Esophagus muscularis mucosa (tissue), 4 donors: ENCODE results near the gene LHFPL6. TPM values are rescaled to one million over a fixed set of nuclear protein-coding genes. Genes with fewer than 3 reads are reported as not detected.

Experiments used
- DNase-seq: peaks from one replicate; pipeline ENCODE4 v3.0.0-alpha.2; 2017; ENCODE audit errors: extremely low spot score
- H3K27ac ChIP-seq, 4 donors: fragments of 200-600 bp; sonication (generic); replicated peaks in 1 of 4; 1 replicate in 3 of 4; 2 replicates in 1 of 4; pipeline ENCODE4 v1.5.1; 2016 to 2019; ENCODE audit warnings: mild to moderate bottlenecking in 1 of 4
- H3K27me3 ChIP-seq, 4 donors: fragments of 200-600 bp; sonication (generic); one replicate each; pipeline versions ENCODE4 v1.5.1 to v1.6.0; 2016 to 2019
- H3K36me3 ChIP-seq, 4 donors: fragments of 200-600 bp; sonication (generic); one replicate each; pipeline ENCODE4 v1.5.1; 2016 to 2019
- H3K4me1 ChIP-seq, 4 donors: fragments of 200-600 bp; sonication (generic); one replicate each; pipeline ENCODE4 v1.5.1; 2016 to 2019
- H3K4me3 ChIP-seq, 4 donors: fragments of 200-600 bp; sonication (generic); 1 replicate in 2 of 4; 2 replicates in 2 of 4; pipeline ENCODE4 v1.5.1; 2016 to 2019; ENCODE audit warnings: mild to moderate bottlenecking in 4 of 4, moderate library complexity in 1 of 4
- H3K9me3 ChIP-seq, 4 donors: fragments of 200-600 bp; sonication (generic); 1 replicate in 3 of 4; 2 replicates in 1 of 4; pipeline ENCODE4 v1.5.1; 2016 to 2019
- CTCF ChIP-seq, 3 experiments: fragments of 200-600 bp in 2 of 3; fragments of 450-650 bp in 1 of 3; sonication (generic) in 2 of 3; IDR thresholded peaks; one replicate each; pipeline ENCODE4 v1.5.1; 2017 to 2019; ENCODE audit warnings: antibody characterized with exemption in 3 of 3, mild to moderate bottlenecking in 2 of 3, moderate library complexity in 1 of 3
- EP300 ChIP-seq: sonication (generic); formaldehyde crosslinking; IDR thresholded peaks from one replicate; pipeline ENCODE4 v1.6.1; 2017; ENCODE audit warnings: antibody characterized with exemption
- POLR2A ChIP-seq: fragments of 450-650 bp; IDR thresholded peaks from one replicate; pipeline ENCODE4 v1.6.1; 2017; ENCODE audit warnings: antibody characterized with exemption, moderate library complexity, mild to moderate bottlenecking, low read depth
- POLR2AphosphoS5 ChIP-seq, 2 donors: sonication (generic); formaldehyde crosslinking; IDR thresholded peaks; one replicate each; pipeline ENCODE4 v1.6.1; 2017; ENCODE audit warnings: antibody characterized with exemption in 2 of 2
- WGBS: methylation state at CpG from one replicate; pipeline ENCODE4 v1.1.5; 2018; 5-methylcytosine and 5-hydroxymethylcytosine counted together
- intact Hi-C: fragments of 100-400 bp; cut with DNase I; formaldehyde crosslinking; loops from one replicate; pipeline ENCODE4 v1.15.1; 2023
- total RNA-seq, 4 donors: library from RNA; depleted of rRNA; stranded (reverse); fragments of >200 nt; gene quantifications; one replicate each; pipeline versions ENCODE4 v1.1.0 to v1.2.1, GENCODE V29; 2016

Gene LHFPL6
- total RNA-seq, 4 donors from 2014 or later, result 55.6 to 75.9 (median 72.0) TPM

GRCh38 chr13:39577203-39577602 lies 25.8 kb downstream of the LHFPL6 start:
- Histone ChIP-seq H3K27ac (no peak overlapping the region), H3K9me3 (no peaks in the 10 kb centered on the region), H3K4me3 (no peak overlapping the region), H3K4me1 (peaks cover 26 to 47% (median 33%) of the 10 kb centered on the region in 4 donors), H3K36me3 (no peaks in the 10 kb centered on the region), H3K27me3 (no peaks in the 10 kb centered on the region)
- DNase-seq, result no peak
- WGBS, result 89% methylated on average over 2 of the region's 2 CpGs
- TF ChIP-seq POLR2A, result no peak
- TF ChIP-seq CTCF (IDR thresholded peaks at IDR 0.05), result no peak
- no peak for TF ChIP-seq EP300
- TF ChIP-seq POLR2AphosphoS5 (IDR thresholded peaks at IDR 0.05), result no peak
- intact Hi-C loops, result loop anchor here (10.0 kb wide), 1 partner anchor 62 kb away; no protein-coding TSS in a partner anchor

GRCh38 chr13:39575641-39576238 lies 27.3 kb downstream of the LHFPL6 start:
- Histone ChIP-seq H3K36me3 (no peaks in the 10 kb centered on the region), H3K27ac (no peak overlapping the region), H3K27me3 (no peaks in the 10 kb centered on the region), H3K9me3 (no peaks in the 10 kb centered on the region), H3K4me3 (no peak overlapping the region), H3K4me1 (peaks cover 21 to 34% (median 28%) of the 10 kb centered on the region in 4 donors)
- intact Hi-C loops, result loop anchor here (10.0 kb wide), 1 partner anchor 61 kb away; no protein-coding TSS in a partner anchor
- 88% methylated on average over 11 of the region's 11 CpGs for WGBS
- TF ChIP-seq CTCF (IDR thresholded peaks at IDR 0.05) (no peak), POLR2AphosphoS5 (IDR thresholded peaks at IDR 0.05) (no peak), POLR2A (no peak), EP300 (no peak)
- DNase-seq, result no peak

- Histone ChIP-seq H3K9me3 (no peaks in the 10 kb centered on the region), H3K4me1 (peaks cover 0 to under 1% (median 0%) of the 10 kb centered on the region in 4 donors), H3K27me3 (no peaks in the 10 kb centered on the region), H3K27ac (no peak overlapping the region), H3K4me3 (no peak overlapping the region), H3K36me3 (no peaks in the 10 kb centered on the region)
- no peak for DNase-seq
- TF ChIP-seq EP300 (no peak), CTCF (IDR thresholded peaks at IDR 0.05) (no peak), POLR2A (no peak), POLR2AphosphoS5 (IDR thresholded peaks at IDR 0.05) (no peak)
- intact Hi-C loops, result loop anchor here (10.0 kb wide), 1 partner anchor 57 kb away; no protein-coding TSS in a partner anchor
- WGBS, result 90% methylated on average over 15 of the region's 15 CpGs
These were observed 31.4 kb downstream of the LHFPL6 start for GRCh38 chr13:39571502-39572092.

- Histone ChIP-seq H3K36me3 (no peaks in the 10 kb centered on the region), H3K27ac (no peak overlapping the region), H3K9me3 (no peaks in the 10 kb centered on the region), H3K27me3 (no peaks in the 10 kb centered on the region), H3K4me3 (no peak overlapping the region), H3K4me1 (peaks cover 25 to 35% (median 28%) of the 10 kb centered on the region in 4 donors)
- TF ChIP-seq POLR2AphosphoS5 (IDR thresholded peaks at IDR 0.05) (no peak), POLR2A (no peak), CTCF (IDR thresholded peaks at IDR 0.05) (no peak), EP300 (no peak)
- WGBS, result 76% methylated on average over 1 of the region's 1 CpG
- DNase-seq, result no peak
- intact Hi-C loops, result no loop called here
These were observed 35.4 kb downstream of the LHFPL6 start for GRCh38 chr13:39567569-39567968.
